ENCODE results near the gene PRPF6. TPM values are rescaled to one million over a fixed set of nuclear protein-coding genes. Genes with fewer than 3 reads are reported as not detected.

The PRPF6 gene
- total and polyA plus RNA-seq, 2 of the 13 experiments (the other 11 are each of a cell fraction or from before 2014, with no cell fraction given) = 63.7 to 101 TPM

- TF ChIP-seq, protein P1, sequence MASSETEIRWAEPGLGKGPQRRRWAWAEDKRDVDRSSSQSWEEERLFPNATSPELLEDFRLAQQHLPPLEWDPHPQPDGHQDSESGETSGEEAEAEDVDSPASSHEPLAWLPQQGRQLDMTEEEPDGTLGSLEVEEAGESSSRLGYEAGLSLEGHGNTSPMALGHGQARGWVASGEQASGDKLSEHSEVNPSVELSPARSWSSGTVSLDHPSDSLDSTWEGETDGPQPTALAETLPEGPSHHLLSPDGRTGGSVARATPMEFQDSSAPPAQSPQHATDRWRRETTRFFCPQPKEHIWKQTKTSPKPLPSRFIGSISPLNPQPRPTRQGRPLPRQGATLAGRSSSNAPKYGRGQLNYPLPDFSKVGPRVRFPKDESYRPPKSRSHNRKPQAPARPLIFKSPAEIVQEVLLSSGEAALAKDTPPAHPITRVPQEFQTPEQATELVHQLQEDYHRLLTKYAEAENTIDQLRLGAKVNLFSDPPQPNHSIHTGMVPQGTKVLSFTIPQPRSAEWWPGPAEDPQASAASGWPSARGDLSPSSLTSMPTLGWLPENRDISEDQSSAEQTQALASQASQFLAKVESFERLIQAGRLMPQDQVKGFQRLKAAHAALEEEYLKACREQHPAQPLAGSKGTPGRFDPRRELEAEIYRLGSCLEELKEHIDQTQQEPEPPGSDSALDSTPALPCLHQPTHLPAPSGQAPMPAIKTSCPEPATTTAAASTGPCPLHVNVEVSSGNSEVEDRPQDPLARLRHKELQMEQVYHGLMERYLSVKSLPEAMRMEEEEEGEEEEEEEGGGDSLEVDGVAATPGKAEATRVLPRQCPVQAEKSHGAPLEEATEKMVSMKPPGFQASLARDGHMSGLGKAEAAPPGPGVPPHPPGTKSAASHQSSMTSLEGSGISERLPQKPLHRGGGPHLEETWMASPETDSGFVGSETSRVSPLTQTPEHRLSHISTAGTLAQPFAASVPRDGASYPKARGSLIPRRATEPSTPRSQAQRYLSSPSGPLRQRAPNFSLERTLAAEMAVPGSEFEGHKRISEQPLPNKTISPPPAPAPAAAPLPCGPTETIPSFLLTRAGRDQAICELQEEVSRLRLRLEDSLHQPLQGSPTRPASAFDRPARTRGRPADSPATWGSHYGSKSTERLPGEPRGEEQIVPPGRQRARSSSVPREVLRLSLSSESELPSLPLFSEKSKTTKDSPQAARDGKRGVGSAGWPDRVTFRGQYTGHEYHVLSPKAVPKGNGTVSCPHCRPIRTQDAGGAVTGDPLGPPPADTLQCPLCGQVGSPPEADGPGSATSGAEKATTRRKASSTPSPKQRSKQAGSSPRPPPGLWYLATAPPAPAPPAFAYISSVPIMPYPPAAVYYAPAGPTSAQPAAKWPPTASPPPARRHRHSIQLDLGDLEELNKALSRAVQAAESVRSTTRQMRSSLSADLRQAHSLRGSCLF (CRISPR knock-in tag; IDR thresholded peaks at IDR 0.05; ENCODE audit: borderline replicate concordance) = no peak
- TF ChIP-seq DNMT1 (CRISPR knock-in tag; IDR thresholded peaks at IDR 0.05) = peak; percentile 64; the same call in 1 of the 2 replicates
- TF ChIP-seq ZNF609 (CRISPR knock-in tag; IDR thresholded peaks at IDR 0.05; ENCODE audit: borderline replicate concordance) = peak; percentile 63
- peak; percentile 47; the same call in 1 of the 2 replicates for TF ChIP-seq ONECUT2 (CRISPR knock-in tag; IDR thresholded peaks at IDR 0.05)
- TF ChIP-seq CBX2 (IDR thresholded peaks at IDR 0.05; ENCODE audit: low read depth, low read length) = no peak
- no peak for TF ChIP-seq CBX2 (CRISPR knock-in tag; IDR thresholded peaks at IDR 0.05; ENCODE audit: low read depth)
- peak; percentile 88; the same call in 1 of the 2 replicates for TF ChIP-seq ZNF589 (CRISPR knock-in tag; conservative IDR thresholded peaks at IDR 0.05)
- peak; percentile 39; the same call in 1 of the 2 replicates for TF ChIP-seq ZNF431 (CRISPR knock-in tag; IDR thresholded peaks at IDR 0.05; ENCODE audit: borderline replicate concordance, low read depth)
- TF ChIP-seq NR0B2 (CRISPR knock-in tag; IDR thresholded peaks at IDR 0.05) = peak; percentile 53
- TF ChIP-seq TGIF2 (CRISPR knock-in tag; IDR thresholded peaks at IDR 0.05) = peak; percentile 59; the same call in 1 of the 2 replicates
- TF ChIP-seq, protein P2, sequence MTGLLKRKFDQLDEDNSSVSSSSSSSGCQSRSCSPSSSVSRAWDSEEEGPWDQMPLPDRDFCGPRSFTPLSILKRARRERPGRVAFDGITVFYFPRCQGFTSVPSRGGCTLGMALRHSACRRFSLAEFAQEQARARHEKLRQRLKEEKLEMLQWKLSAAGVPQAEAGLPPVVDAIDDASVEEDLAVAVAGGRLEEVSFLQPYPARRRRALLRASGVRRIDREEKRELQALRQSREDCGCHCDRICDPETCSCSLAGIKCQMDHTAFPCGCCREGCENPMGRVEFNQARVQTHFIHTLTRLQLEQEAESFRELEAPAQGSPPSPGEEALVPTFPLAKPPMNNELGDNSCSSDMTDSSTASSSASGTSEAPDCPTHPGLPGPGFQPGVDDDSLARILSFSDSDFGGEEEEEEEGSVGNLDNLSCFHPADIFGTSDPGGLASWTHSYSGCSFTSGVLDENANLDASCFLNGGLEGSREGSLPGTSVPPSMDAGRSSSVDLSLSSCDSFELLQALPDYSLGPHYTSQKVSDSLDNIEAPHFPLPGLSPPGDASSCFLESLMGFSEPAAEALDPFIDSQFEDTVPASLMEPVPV (CRISPR knock-in tag; IDR thresholded peaks at IDR 0.05) = no peak; the same call in 1 of the 2 replicates
- TF ChIP-seq DPF2 (CRISPR knock-in tag; IDR thresholded peaks at IDR 0.05; ENCODE audit: borderline replicate concordance, low read depth) = peak; percentile 34; the same call in 1 of the 2 replicates
- TF ChIP-seq HBP1 (CRISPR knock-in tag; IDR thresholded peaks at IDR 0.05; ENCODE audit: low read depth) = peak; percentile 74
- TF ChIP-seq ZNF607 (CRISPR knock-in tag; IDR thresholded peaks at IDR 0.05; ENCODE audit: borderline replicate concordance) = peak; percentile 83; the same call in 1 of the 2 replicates
Observed at GRCh38 chr20:64056889-64057627, 76.1 kb downstream of the PRPF6 start (continued).

Measured in HepG2 (cell line).